Fibroblast of skin of left quadriceps (primary cell): Measurements from ENCODE around the gene STAT5B.
A peak's percentile ranks its signal among the peaks of the same experiment; 100 is the strongest.

ENCODE experiments used
- DNase-seq, 2 experiments: peaks; one replicate each; pipeline ENCODE4 v3.0.0-alpha.2; 2013; ENCODE audit warnings: low read depth in 2 of 2

Gene STAT5B

DNA sequence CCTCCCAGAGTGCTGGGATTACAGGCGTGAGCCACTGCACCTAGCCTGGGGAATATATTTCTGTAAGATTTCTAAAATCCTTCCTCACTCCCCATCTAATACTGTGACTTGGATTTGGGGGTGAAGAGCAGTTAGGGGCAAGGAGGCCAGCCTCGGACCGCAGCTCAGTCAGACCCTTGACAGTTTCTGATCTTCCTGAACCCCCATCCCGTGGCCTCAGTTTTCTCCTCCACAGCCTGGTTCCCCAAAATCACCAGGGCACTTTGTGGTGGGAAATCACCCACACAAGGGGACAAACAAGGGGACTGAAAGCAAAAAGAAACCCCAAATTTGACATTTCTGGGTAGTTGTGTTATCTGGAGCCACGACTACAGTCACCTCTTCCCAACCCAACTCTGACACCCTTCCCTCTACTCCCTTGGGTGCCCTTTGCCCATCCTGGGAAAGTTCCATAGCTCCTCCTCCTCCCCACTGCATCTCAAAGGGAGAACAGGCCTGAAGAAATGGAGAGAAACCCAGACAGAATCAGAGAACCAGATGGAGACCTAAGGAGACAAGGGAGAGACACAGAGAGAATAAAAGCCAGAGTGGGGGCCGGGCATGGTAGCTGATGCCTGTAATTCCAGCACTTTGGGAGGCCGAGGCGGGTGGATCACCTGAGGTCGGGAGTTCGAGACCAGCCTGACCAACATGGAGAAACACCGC, 9.3 kb upstream of the STAT5B start:
- no peak for DNase-seq

DNA sequence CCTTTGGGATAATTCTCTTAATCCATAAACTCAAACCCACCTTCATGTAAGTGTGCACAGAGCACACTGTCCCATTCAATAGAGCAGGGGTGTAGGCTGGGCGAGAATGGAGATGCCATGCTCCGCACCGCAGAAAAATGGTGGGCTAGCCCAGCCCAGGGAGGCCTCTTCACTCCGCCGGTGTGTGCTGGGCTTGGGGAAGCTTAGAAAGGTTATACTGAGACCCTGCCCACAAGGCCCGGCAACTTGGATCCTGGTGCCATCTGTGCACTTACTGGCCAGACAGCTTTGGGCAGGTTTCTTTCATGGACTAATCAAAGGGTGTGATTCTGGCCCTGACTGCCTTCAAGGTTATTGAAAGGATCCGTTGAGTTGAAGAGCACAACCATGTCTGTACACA, 8.4 kb upstream of the STAT5B start:
- DNase-seq, result no peak

- DNase-seq, result no peak
Measured at GRCh38 chr17:42284024-42284369, 7.8 kb upstream of the STAT5B start.

- no peak for DNase-seq
Measured at GRCh38 chr17:42283241-42284023, 7.2 kb upstream of the STAT5B start.

DNA sequence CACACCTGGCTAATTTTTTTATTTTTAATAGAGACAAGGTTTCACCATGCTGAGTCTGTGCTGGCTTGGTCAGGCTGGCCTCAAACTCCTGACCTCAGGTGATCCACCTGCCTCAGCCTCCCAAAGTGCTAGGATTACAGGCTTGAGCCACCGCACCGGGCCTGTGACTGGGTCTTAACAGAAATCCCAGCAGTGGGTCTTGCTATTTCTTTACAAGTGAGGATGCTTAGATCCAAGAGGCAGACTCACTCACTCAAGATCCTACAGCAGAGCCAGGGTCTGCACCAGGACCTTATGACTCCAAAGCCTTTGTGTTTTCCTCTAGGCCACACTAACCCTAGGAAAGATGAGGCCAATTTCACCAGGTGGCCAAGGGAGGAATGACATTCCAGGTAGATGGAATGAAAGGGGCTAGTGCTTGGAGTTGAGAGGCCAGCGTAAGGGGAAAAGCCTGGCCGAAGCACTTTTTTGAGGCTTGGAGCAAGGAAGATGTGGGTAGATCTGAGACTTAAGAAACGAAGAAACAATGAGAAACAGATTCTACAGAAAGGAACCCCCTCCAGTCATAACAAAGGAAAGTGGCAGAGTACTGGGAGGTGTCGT, 6.4 kb upstream of the STAT5B start:
- DNase-seq, result no peak

- no peak for DNase-seq
Measured at GRCh38 chr17:42281571-42282096, 5.4 kb upstream of the STAT5B start.

GRCh38 chr17:42279776-42280630, 3.8 kb upstream of the STAT5B start:
- DNase-seq, result no peak

DNA sequence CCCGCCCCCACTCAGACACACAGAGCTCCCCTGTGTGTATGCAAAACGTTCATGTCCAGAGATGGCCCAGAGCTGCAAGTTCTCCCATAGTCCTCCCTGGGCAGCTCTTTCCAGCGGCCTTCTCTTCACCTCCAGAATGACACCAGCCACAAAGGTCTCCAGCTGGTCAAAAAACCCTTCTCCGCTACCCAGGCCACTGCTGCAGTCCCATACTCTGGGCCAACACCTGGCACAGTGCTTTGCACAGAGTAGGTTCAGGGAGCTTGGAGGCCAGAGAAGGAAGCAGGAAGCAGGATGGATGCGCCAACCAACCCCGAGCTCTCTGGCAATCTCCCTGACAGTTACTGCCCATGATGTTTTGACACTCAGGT, 1.1 kb upstream of the STAT5B start:
- no peak for DNase-seq

- peak; percentile 48 to 57 for DNase-seq
Measured at GRCh38 chr17:42276609-42277341, 584 bp upstream of the STAT5B start.

DNA sequence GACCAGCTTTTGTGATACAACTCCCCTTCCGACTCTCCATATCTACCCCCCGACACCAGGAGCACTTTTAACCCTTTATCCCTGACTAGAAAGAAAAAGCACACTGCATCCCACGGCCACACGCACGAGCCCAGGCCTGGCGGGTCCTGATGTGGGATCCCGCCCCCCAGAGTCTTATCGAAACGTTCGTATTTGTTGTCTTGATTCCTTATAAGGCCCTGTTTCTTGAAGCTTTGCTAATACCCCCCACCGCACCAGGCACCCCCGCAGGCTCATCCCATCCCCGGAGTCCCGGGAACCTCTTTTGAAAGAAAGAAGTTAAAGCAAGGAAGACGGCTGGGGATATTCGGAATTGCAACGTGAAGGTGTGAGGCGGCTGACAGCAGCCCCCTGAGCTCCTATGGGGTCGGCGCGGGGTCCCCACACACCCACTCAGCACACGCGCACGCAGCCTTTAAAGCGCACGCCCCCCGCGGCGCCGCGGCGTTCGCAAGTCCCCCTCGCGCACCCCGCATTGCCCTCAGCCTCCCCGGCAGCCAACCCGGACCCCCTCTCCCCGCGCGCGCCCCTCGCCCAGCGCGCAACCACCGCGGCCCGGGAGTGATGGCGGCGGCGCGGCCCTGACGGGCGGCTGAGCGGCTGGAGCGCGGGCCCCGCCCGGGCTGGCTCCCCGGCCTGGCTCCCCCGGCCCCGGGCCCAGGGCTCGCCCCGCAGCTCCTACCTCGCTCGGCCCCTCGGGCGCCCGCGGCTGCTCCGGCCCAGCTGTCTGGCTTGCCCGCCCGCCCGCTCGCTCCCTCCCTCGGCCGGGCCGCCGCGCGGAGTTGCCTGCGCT, 448 bp downstream of the STAT5B start:
- no peak for DNase-seq

DNA sequence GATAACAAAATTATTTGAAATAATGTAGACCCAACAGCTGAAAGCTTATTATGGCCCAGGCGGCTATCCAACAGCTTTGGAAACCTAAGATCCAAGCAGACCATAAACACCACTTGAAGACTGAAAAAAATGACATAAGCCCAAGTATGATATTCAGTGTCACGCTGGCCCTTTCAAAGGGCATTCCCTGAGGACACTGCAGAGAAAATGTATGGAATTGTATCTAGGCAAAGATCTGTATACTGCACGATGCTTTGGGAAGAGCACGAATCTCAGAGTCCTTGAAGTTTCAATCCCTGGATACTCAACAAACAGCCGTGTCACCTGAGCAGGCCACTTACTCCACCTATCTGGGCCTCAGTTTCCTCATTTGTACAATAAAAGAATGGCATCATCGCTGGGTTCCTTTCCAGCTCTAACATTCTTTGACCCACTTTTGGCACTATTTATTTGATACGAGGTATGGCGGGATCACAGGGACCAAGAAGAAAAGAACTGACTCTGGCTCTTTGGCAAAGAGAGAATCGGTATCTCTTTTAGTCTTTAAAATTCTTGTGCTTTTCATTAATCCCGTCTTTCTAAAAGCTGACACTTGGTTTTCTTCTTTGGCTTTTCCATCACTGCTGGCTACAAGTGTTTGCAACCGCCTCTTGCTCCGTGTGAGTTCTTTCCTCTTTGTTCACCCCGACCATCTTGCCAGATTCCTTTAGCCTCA, 1.2 kb downstream of the STAT5B start:
- DNase-seq, result no peak

- DNase-seq, result no peak
Measured at GRCh38 chr17:42274253-42274542, 2.0 kb downstream of the STAT5B start.

GRCh38 chr17:42273474-42274252, 2.5 kb downstream of the STAT5B start:
- DNase-seq, result no peak

- no peak for DNase-seq
Measured at GRCh38 chr17:42272162-42272907, 3.9 kb downstream of the STAT5B start.

- DNase-seq, result no peak
Measured at GRCh38 chr17:42271779-42272035, 4.5 kb downstream of the STAT5B start.

DNA sequence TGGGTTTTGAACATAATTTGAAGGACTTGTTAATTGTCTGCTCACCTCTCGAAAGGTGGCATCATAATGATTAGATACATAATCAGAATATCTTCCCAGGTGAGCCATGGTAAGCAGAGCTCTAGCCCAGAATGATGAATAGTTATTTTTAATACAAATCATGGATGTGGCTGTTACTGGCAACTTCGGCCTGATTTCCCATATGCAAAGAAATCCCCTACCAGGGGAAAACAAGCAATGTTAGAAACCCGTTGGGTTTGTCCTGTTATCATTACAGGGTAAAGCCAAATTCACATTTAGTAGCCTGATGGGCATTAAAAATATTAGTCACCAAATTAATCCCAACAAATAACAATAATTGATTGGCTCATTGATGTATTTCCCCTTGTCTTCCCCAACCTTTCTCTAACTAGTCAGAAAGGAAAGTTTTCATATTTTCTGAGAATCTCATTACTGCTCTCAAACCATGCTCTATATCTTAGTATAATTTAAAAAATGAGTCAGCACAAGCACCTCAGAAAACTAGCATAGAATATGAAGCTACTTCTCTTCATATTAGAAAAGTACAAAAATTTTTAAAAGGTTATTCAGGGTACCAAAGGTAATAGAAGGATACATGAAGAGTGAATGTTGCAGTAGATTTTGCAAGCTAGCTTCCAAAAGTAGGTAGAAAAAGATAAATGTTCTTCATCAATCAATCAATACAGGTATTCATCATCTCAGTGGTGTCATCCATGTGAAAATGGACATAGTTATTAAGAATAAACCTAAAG, 5.0 kb downstream of the STAT5B start:
- DNase-seq, result no peak

GRCh38 chr17:42270596-42270995, 5.6 kb downstream of the STAT5B start:
- DNase-seq, result no peak

DNA sequence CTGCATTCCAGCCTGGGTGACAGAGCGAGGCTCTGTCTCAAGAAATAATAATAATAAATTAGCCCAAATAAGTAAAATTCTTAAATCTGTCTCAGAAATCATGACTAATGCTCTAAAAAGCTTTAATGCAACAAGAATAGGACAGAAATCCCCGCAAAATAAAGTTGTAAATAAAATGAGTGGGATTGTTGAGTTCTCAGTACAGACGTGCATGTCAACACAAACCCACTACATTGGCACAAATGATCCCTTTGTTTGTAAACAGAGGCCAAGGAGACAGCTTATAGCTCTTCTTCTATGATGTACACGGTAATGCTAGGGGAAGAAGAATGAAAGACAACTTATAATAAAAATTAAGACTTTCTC, 6.0 kb downstream of the STAT5B start:
- DNase-seq, result no peak
